Measurements from ENCODE around the gene MIA.

The MIA gene

DNA sequence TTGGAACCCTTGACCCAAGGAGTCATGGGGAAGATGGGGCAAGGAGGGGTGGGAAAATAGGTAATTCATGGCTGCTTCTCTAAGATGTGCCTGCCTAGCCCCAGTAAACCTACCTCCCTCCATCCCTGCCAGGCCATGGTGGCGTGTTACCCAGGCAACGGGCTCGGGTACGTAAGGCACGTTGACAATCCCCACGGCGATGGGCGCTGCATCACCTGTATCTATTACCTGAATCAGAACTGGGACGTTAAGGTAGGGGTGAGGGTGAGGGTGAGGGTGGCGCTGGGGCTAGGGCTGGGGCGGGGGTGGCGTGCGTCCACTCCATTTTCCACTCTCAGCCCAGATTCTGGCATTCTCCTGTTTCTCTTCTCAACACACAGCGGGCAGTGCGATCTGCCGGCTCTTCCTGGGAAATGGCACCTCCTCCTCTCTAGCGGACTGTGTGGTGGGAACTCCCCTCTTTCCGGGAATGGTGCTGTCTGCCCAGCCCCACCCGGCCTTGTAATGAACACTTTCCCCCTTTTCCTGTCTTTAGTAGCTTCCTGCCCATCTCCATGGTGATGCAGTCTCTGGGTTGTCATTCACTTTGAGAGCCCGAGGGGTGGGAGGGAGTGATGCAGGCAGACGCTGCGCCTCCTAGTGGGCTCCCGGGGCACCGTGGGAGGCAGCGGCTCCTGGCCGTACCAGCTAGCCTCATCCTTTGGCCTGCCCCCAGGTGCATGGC lies 31.3 kb downstream of the MIA start (continued):
- TF ChIP-seq, protein P1, sequence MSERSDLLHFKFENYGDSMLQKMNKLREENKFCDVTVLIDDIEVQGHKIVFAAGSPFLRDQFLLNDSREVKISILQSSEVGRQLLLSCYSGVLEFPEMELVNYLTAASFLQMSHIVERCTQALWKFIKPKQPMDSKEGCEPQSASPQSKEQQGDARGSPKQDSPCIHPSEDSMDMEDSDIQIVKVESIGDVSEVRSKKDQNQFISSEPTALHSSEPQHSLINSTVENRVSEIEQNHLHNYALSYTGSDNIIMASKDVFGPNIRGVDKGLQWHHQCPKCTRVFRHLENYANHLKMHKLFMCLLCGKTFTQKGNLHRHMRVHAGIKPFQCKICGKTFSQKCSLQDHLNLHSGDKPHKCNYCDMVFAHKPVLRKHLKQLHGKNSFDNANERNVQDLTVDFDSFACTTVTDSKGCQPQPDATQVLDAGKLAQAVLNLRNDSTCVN (tag by site-specific recombination; optimal IDR thresholded peaks at IDR 0.05): peak; percentile 27
- TF ChIP-seq ZNF623 (tag by site-specific recombination; IDR thresholded peaks at IDR 0.05) (no peak), ZNF202 (tag by site-specific recombination; IDR thresholded peaks at IDR 0.05; ENCODE audit: borderline replicate concordance) (no peak), KLF1 (tag by site-specific recombination; IDR thresholded peaks at IDR 0.05) (peak; percentile 96), ZNF23 (tag by site-specific recombination; IDR thresholded peaks at IDR 0.05; ENCODE audit: borderline replicate concordance) (no peak), ZSCAN16 (tag by site-specific recombination; IDR thresholded peaks at IDR 0.05) (no peak), SETDB1 (IDR thresholded peaks at IDR 0.05; ENCODE audit: insufficient read length, low read length) (no peak), ZNF16 (tag by site-specific recombination; IDR thresholded peaks at IDR 0.05; ENCODE audit: low read depth) (no peak), ZNF24 (tag by site-specific recombination; IDR thresholded peaks at IDR 0.05) (0 out of 2 replicates have a peak, but pooled peaks have one; percentile 45), ZNF670 (tag by site-specific recombination; IDR thresholded peaks at IDR 0.05; ENCODE audit: low read depth) (no peak), ZNF600 (tag by site-specific recombination; IDR thresholded peaks at IDR 0.05) (peak; percentile 93), ZNF335 (tag by site-specific recombination; conservative IDR thresholded peaks at IDR 0.05) (no peak), ZNF701 (tag by site-specific recombination; IDR thresholded peaks at IDR 0.05) (peak; percentile 13; the same call in 1 of the 2 replicates), GLI2 (tag by site-specific recombination; IDR thresholded peaks at IDR 0.05; ENCODE audit: borderline replicate concordance, low read depth) (no peak), KLF7 (tag by site-specific recombination; IDR thresholded peaks at IDR 0.05; ENCODE audit: borderline replicate concordance) (peak; percentile 96), ZNF837 (tag by site-specific recombination; IDR thresholded peaks at IDR 0.05) (no peak), ZNF785 (tag by site-specific recombination; IDR thresholded peaks at IDR 0.05) (peak; percentile 18; the same call in 1 of the 2 replicates), BCL11B (tag by site-specific recombination; IDR thresholded peaks at IDR 0.05; ENCODE audit: low read depth) (no peak), ZNF561 (tag by site-specific recombination; IDR thresholded peaks at IDR 0.05; ENCODE audit: borderline replicate concordance) (peak; percentile 92; the same call in 1 of the 2 replicates), MYNN (tag by site-specific recombination; IDR thresholded peaks at IDR 0.05; ENCODE audit: borderline replicate concordance) (no peak; the same call in 1 of the 2 replicates)
- TF ChIP-seq, protein P2, sequence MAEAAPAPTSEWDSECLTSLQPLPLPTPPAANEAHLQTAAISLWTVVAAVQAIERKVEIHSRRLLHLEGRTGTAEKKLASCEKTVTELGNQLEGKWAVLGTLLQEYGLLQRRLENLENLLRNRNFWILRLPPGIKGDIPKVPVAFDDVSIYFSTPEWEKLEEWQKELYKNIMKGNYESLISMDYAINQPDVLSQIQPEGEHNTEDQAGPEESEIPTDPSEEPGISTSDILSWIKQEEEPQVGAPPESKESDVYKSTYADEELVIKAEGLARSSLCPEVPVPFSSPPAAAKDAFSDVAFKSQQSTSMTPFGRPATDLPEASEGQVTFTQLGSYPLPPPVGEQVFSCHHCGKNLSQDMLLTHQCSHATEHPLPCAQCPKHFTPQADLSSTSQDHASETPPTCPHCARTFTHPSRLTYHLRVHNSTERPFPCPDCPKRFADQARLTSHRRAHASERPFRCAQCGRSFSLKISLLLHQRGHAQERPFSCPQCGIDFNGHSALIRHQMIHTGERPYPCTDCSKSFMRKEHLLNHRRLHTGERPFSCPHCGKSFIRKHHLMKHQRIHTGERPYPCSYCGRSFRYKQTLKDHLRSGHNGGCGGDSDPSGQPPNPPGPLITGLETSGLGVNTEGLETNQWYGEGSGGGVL (tag by site-specific recombination; IDR thresholded peaks at IDR 0.05): no peak
- TF ChIP-seq, protein P3, sequence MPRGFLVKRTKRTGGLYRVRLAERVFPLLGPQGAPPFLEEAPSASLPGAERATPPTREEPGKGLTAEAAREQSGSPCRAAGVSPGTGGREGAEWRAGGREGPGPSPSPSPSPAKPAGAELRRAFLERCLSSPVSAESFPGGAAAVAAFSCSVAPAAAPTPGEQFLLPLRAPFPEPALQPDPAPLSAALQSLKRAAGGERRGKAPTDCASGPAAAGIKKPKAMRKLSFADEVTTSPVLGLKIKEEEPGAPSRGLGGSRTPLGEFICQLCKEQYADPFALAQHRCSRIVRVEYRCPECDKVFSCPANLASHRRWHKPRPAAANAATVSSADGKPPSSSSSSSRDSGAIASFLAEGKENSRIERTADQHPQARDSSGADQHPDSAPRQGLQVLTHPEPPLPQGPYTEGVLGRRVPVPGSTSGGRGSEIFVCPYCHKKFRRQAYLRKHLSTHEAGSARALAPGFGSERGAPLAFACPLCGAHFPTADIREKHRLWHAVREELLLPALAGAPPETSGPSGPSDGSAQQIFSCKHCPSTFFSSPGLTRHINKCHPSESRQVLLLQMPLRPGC (tag by site-specific recombination; IDR thresholded peaks at IDR 0.05): no peak
- TF ChIP-seq, protein P4, sequence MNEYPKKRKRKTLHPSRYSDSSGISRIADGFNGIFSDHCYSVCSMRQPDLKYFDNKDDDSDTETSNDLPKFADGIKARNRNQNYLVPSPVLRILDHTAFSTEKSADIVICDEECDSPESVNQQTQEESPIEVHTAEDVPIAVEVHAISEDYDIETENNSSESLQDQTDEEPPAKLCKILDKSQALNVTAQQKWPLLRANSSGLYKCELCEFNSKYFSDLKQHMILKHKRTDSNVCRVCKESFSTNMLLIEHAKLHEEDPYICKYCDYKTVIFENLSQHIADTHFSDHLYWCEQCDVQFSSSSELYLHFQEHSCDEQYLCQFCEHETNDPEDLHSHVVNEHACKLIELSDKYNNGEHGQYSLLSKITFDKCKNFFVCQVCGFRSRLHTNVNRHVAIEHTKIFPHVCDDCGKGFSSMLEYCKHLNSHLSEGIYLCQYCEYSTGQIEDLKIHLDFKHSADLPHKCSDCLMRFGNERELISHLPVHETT (tag by site-specific recombination; IDR thresholded peaks at IDR 0.05): peak; percentile 71
- TF ChIP-seq, protein P5, sequence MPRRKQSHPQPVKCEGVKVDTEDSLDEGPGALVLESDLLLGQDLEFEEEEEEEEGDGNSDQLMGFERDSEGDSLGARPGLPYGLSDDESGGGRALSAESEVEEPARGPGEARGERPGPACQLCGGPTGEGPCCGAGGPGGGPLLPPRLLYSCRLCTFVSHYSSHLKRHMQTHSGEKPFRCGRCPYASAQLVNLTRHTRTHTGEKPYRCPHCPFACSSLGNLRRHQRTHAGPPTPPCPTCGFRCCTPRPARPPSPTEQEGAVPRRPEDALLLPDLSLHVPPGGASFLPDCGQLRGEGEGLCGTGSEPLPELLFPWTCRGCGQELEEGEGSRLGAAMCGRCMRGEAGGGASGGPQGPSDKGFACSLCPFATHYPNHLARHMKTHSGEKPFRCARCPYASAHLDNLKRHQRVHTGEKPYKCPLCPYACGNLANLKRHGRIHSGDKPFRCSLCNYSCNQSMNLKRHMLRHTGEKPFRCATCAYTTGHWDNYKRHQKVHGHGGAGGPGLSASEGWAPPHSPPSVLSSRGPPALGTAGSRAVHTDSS (tag by site-specific recombination; IDR thresholded peaks at IDR 0.05): no peak
- TF ChIP-seq, protein P6, sequence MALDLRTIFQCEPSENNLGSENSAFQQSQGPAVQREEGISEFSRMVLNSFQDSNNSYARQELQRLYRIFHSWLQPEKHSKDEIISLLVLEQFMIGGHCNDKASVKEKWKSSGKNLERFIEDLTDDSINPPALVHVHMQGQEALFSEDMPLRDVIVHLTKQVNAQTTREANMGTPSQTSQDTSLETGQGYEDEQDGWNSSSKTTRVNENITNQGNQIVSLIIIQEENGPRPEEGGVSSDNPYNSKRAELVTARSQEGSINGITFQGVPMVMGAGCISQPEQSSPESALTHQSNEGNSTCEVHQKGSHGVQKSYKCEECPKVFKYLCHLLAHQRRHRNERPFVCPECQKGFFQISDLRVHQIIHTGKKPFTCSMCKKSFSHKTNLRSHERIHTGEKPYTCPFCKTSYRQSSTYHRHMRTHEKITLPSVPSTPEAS (tag by site-specific recombination; IDR thresholded peaks at IDR 0.05): no peak
- TF ChIP-seq, protein P7, sequence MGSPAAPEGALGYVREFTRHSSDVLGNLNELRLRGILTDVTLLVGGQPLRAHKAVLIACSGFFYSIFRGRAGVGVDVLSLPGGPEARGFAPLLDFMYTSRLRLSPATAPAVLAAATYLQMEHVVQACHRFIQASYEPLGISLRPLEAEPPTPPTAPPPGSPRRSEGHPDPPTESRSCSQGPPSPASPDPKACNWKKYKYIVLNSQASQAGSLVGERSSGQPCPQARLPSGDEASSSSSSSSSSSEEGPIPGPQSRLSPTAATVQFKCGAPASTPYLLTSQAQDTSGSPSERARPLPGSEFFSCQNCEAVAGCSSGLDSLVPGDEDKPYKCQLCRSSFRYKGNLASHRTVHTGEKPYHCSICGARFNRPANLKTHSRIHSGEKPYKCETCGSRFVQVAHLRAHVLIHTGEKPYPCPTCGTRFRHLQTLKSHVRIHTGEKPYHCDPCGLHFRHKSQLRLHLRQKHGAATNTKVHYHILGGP (tag by site-specific recombination; IDR thresholded peaks at IDR 0.05): no peak
- TF ChIP-seq, protein P8, sequence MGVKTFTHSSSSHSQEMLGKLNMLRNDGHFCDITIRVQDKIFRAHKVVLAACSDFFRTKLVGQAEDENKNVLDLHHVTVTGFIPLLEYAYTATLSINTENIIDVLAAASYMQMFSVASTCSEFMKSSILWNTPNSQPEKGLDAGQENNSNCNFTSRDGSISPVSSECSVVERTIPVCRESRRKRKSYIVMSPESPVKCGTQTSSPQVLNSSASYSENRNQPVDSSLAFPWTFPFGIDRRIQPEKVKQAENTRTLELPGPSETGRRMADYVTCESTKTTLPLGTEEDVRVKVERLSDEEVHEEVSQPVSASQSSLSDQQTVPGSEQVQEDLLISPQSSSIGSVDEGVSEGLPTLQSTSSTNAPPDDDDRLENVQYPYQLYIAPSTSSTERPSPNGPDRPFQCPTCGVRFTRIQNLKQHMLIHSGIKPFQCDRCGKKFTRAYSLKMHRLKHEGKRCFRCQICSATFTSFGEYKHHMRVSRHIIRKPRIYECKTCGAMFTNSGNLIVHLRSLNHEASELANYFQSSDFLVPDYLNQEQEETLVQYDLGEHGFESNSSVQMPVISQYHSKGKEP (tag by site-specific recombination; IDR thresholded peaks at IDR 0.05): no peak; the same call in 1 of the 2 replicates
